ENCODE data around the gene LAMTOR1. TPM values are rescaled to one million over a fixed set of nuclear protein-coding genes. Genes with fewer than 3 reads are reported as not detected.

The LAMTOR1 gene
- total RNA-seq, 1 experiment from 2014 or later = 101 TPM

DNA sequence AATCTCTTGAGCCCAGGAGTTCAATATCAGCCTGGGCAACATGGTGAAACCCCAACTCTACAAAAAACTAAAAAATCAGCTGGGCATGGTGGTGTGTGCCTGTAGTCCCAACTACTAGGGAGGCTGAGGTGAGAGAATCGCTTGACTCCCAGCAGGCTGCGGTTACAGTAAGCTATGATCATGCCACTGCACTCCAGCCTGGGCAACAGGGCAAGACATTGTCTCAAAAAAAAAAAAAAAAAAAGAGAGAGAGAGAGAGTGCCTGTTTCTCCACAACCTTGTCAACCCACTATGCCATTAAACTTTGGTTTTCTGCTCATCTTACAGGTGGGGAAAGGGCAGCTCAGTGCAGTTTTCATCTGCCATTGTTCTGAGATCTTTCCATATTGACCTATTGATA, 37.6 kb upstream of the LAMTOR1 start:
- H3K27ac ChIP-seq (ENCODE audit: low read depth, low read length, poor library complexity, severe bottlenecking) = no peak overlapping the region

DNA sequence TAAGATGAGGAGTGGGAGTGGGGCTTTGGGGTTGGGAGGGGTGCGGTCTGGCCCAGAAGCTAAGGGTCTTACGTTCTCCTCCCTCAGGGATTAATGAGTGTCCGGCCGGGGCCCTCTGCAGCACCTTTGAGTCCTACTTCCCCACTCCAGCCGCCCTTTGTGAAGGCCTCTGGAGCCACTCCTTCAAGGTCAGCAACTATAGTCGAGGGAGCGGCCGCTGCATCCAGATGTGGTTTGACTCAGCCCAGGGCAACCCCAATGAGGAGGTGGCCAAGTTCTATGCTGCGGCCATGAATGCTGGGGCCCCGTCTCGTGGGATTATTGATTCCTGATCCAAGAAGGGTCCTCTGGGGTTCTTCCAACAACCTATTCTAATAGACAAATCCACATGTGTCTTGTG, 36.4 kb upstream of the LAMTOR1 start:
- TF ChIP-seq, protein P1, sequence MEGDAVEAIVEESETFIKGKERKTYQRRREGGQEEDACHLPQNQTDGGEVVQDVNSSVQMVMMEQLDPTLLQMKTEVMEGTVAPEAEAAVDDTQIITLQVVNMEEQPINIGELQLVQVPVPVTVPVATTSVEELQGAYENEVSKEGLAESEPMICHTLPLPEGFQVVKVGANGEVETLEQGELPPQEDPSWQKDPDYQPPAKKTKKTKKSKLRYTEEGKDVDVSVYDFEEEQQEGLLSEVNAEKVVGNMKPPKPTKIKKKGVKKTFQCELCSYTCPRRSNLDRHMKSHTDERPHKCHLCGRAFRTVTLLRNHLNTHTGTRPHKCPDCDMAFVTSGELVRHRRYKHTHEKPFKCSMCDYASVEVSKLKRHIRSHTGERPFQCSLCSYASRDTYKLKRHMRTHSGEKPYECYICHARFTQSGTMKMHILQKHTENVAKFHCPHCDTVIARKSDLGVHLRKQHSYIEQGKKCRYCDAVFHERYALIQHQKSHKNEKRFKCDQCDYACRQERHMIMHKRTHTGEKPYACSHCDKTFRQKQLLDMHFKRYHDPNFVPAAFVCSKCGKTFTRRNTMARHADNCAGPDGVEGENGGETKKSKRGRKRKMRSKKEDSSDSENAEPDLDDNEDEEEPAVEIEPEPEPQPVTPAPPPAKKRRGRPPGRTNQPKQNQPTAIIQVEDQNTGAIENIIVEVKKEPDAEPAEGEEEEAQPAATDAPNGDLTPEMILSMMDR (conservative IDR thresholded peaks at IDR 0.05; ENCODE audit: low read depth, low read length) = no peak
- TF ChIP-seq EZH2 (IDR thresholded peaks at IDR 0.05; ENCODE audit: borderline replicate concordance, low read depth, low read length, poor library complexity, severe bottlenecking) = no peak
- BruUV-seq (replicated peaks) = no TSS peak
- no peak overlapping the region for H3K27ac ChIP-seq (ENCODE audit: low read depth, low read length, poor library complexity, severe bottlenecking)
- no peaks in the 10 kb centered on the region for H3K36me3 ChIP-seq (ENCODE audit: insufficient read depth, low read length, poor library complexity, severe bottlenecking)
- H3K4me1 ChIP-seq (ENCODE audit: insufficient read depth, low read length, poor library complexity, severe bottlenecking) = no peaks in the 10 kb centered on the region
- no peak overlapping the region for H3K4me3 ChIP-seq (ENCODE audit: low read depth, low read length, poor library complexity, severe bottlenecking)
- intact Hi-C loops (cut with micrococcal nuclease; ENCODE audit: unreplicated experiment) = no loop called here
- H3K9me3 ChIP-seq (ENCODE audit: low read depth, low read length, poor library complexity, severe bottlenecking) = no peaks in the 10 kb centered on the region
- ChIA-PET POLR2A (ENCODE audit: low non-redundant PET) (interaction anchor here (0.5 kb wide), 1 partner anchor 13 kb away, joined by 3 read pairs; no protein-coding TSS in a partner anchor), CTCF (no interaction called here)
- DNase-seq (ENCODE audit: low spot score) = no peak
- H3K27me3 ChIP-seq (replicated peaks; ENCODE audit: insufficient read depth, low read depth, low read length, poor library complexity) = no peaks in the 10 kb centered on the region

More for the DNA sequence above, 37.6 kb upstream of the LAMTOR1 start:
- no TSS peak for BruUV-seq (replicated peaks)
- no peaks in the 10 kb centered on the region for H3K9me3 ChIP-seq (ENCODE audit: low read depth, low read length, poor library complexity, severe bottlenecking)
- no peaks in the 10 kb centered on the region for H3K27me3 ChIP-seq (replicated peaks; ENCODE audit: insufficient read depth, low read depth, low read length, poor library complexity)
- ChIA-PET CTCF (no interaction called here), POLR2A (ENCODE audit: low non-redundant PET) (interaction anchor here (0.7 kb wide), 1 partner anchor 122 kb away, joined by 10 read pairs; no protein-coding TSS in a partner anchor)
- intact Hi-C loops (cut with micrococcal nuclease; ENCODE audit: unreplicated experiment) = no loop called here
- no peaks in the 10 kb centered on the region for H3K36me3 ChIP-seq (ENCODE audit: insufficient read depth, low read length, poor library complexity, severe bottlenecking)
- TF ChIP-seq, protein P1 (conservative IDR thresholded peaks at IDR 0.05; ENCODE audit: low read depth, low read length) = no peak
- no peak for TF ChIP-seq EZH2 (IDR thresholded peaks at IDR 0.05; ENCODE audit: borderline replicate concordance, low read depth, low read length, poor library complexity, severe bottlenecking)
- H3K4me3 ChIP-seq (ENCODE audit: low read depth, low read length, poor library complexity, severe bottlenecking) = no peak overlapping the region
- no peak for DNase-seq (ENCODE audit: low spot score)
- H3K4me1 ChIP-seq (ENCODE audit: insufficient read depth, low read length, poor library complexity, severe bottlenecking) = no peaks in the 10 kb centered on the region

DNA sequence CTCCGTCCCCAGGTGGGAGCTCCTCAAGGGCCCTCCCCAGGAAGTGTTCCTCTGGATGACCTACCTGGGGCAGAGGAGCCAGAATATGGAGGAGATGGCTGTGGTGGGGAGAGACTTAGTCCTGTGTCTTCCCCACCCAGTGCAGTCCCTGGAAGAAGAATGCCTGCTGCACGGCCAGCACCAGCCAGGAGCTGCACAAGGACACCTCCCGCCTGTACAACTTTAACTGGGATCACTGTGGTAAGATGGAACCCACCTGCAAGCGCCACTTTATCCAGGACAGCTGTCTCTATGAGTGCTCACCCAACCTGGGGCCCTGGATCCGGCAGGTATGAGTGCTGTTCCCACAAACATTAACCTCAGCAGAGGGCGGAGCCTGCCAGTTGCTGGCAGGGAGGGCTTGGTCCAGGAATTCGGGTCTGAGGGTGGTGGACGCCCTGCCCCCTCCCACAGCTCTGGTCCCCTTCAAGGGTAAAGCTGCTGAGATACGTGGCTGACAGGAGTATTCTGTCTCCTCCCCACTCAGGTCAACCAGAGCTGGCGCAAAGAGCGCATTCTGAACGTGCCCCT, 35.8 kb upstream of the LAMTOR1 start:
- H3K4me3 ChIP-seq (ENCODE audit: low read depth, low read length, poor library complexity, severe bottlenecking) = no peak overlapping the region
- intact Hi-C loops (cut with micrococcal nuclease; ENCODE audit: unreplicated experiment) = no loop called here
- no peak for DNase-seq (ENCODE audit: low spot score)
- no peaks in the 10 kb centered on the region for H3K36me3 ChIP-seq (ENCODE audit: insufficient read depth, low read length, poor library complexity, severe bottlenecking)
- H3K9me3 ChIP-seq (ENCODE audit: low read depth, low read length, poor library complexity, severe bottlenecking) = no peaks in the 10 kb centered on the region
- H3K27ac ChIP-seq (ENCODE audit: low read depth, low read length, poor library complexity, severe bottlenecking) = no peak overlapping the region
- no peaks in the 10 kb centered on the region for H3K27me3 ChIP-seq (replicated peaks; ENCODE audit: insufficient read depth, low read depth, low read length, poor library complexity)
- no peaks in the 10 kb centered on the region for H3K4me1 ChIP-seq (ENCODE audit: insufficient read depth, low read length, poor library complexity, severe bottlenecking)
- BruUV-seq (replicated peaks) = no TSS peak
- POLR2A ChIA-PET (ENCODE audit: low non-redundant PET) = no interaction called here
- CTCF ChIA-PET = no interaction called here
- TF ChIP-seq EZH2 (IDR thresholded peaks at IDR 0.05; ENCODE audit: borderline replicate concordance, low read depth, low read length, poor library complexity, severe bottlenecking) = no peak
